HG03108 (cell line): ENCODE measurements around the gene SHROOM1.
"Not testable (repeated sequence)": the region's sequence is repeated elsewhere in the genome, so short reads cannot be mapped to it uniquely, and the experiment has no call there.

ENCODE experiments used
- ATAC-seq: cut with Tn5 transposase; IDR thresholded peaks from one replicate; pipeline ENCODE4 v1.9.1; 2021; ENCODE audit warnings: moderate library complexity; ENCODE audit not compliant: unreplicated experiment

The SHROOM1 gene

DNA sequence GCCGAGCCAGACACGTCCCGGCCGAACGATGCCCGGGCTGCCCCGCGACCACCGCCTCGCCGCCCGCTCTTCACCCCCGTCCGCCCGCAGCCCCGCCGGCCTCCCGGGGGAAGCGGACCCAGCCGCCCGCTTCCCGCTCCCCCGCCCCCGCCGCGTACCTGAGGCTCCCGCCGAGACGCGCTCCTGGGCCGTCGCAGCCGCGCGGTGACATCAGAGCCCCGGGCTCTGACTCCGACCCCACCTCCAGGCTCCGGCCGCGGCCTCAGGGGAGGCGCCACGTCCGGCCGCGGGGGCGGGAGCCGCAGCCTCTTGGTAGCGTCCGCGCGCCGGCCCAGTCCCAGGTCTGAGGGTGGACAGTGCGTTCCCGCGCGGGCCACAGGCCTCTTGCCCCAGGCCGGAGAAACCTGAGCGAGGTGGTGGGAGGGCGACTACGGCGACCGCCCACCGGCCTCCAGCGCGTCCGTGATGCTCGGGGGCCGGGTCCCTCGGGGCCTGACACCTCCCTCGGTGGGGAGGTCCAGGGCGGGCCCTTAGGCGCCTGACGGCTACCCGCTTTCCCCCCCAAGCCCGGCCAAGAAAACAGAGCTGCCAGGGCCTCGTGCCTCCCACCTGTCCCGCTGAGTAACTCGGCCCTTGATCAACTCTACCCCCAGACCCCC, at the start of gene SHROOM1:
TSS of gene SHROOM1 (minus strand) at position 212 of the 659 bp plus-strand sequence. CDS start 4,507 bp downstream, outside the sequence.
- ATAC-seq: peak; percentile 58

DNA sequence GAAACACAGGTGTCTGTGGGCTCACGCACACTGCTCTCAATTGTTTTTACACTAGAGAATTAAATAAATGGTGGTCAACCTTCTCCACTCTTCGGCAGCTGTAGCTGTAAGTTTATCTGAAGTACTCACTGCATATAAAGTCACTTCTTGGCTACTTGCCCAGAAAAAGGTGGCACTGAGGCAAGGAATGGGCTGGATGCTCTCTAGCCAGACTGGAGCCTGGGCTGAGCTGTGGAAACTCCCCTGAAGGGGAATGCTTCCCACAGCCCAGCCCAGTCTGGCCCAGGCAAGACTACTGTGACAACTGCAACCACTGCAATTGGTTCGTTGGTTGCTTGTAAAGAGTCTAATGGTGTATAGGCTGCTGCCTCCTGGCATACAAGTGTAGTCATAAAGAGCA, 47.5 kb upstream of the SHROOM1 start:
- no peak for ATAC-seq

DNA sequence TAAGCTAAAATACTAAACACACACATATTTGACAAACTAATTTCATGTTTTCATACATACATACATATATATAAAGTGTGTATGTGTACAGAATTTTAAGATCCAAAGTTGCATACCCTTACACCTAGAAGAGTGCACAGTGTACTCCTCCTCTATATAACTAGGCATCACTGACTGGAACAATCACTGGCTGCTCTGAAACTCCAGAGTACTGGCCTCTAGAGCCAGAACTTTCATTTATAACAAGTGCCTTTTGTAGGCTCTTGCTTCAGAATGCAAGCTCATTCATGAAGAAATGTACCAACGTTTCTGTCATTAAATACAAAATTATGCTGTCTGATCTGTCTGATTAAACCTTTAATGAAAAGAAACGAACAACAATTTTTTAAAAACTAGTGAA, 47.0 kb upstream of the SHROOM1 start:
- ATAC-seq: no peak

GRCh38 chr5:132876020-132876759, 45.7 kb upstream of the SHROOM1 start:
- no peak for ATAC-seq

DNA sequence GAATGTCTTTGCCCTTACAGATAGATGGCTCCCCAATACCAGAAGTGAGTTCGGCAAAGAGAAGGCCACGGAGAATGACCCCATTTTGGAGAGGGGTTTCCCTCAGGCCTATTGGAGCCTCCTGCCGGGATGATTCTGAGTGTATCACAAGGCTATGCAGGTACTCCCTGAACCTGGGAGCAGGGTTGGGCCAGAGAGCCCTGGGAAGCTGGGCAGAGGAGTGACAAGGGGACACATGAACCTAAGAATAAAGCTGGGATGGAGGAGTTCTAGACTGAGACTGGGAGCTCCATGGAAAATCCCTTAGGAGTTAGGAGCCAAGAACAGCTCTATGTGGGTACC, 43.5 kb upstream of the SHROOM1 start:
- no peak for ATAC-seq

- ATAC-seq: no peak
Observed at GRCh38 chr5:132873119-132873929, 42.9 kb upstream of the SHROOM1 start, which contains the start of gene LEAP2. Gene LEAP2 (plus strand): TSS chr5:132873668. CDS start chr5:132873695, 27 bp downstream.

GRCh38 chr5:132872788-132873118, 42.3 kb upstream of the SHROOM1 start:
- ATAC-seq: no peak

GRCh38 chr5:132871459-132872284, 41.2 kb upstream of the SHROOM1 start:
- ATAC-seq: no peak

DNA sequence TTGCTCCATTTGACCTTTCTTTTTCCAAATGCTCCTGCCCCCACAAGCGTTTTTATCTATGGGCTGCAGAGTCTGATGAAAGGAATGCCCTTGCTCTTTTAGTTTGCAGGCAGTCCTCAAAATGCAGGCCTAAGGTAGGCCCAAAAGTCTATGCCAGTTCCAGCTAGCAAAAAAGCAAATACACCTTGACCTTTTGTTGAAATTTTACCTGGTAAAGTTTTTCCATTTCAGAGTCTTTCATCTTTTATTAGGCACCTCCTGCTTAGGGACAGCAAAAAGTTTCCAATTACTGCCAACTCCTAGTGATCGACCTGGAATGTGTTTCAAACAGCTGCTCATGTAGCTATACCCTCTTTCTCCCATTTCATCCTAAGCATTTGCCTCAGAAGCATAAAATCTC, 40.4 kb upstream of the SHROOM1 start:
- ATAC-seq: no peak

- ATAC-seq: no peak
Observed at GRCh38 chr5:132868754-132869153, 38.3 kb upstream of the SHROOM1 start.

DNA sequence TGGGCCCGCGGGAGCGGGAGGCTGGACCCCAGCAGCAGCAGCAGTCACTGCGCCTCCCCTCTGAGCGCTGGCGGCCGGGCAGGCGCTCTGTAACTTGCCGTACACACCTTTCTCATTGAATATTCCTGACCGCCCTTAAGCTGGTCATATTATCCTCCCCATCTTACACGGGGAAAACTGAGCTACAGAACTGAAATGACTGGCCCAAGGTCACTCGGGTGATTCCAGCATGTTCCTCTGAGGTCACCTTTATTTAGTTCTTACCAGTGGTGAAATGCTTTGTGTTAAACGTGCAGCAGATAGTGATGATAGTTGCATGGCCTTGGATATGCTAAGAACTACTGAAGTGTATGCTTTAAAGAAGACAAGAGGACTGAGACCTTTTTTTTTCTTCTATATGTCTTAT, 36.6 kb upstream of the SHROOM1 start:
- ATAC-seq: no peak

GRCh38 chr5:132866342-132867045, 36.0 kb upstream of the SHROOM1 start, which contains the start of the genes GDF9 and UQCRQ:
Gene GDF9 (minus strand): TSS chr5:132866469. CDS start chr5:132864533, 1,936 bp downstream.
Gene UQCRQ (plus strand): TSS chr5:132866642. CDS start chr5:132866882, 240 bp downstream.
- ATAC-seq: peak; percentile 99

GRCh38 chr5:132865668-132866341, 35.4 kb upstream of the SHROOM1 start:
- no peak for ATAC-seq

- ATAC-seq: no peak
Observed at GRCh38 chr5:132860742-132861141, 30.3 kb upstream of the SHROOM1 start.

GRCh38 chr5:132859889-132860437, 29.5 kb upstream of the SHROOM1 start:
- ATAC-seq: no peak

DNA sequence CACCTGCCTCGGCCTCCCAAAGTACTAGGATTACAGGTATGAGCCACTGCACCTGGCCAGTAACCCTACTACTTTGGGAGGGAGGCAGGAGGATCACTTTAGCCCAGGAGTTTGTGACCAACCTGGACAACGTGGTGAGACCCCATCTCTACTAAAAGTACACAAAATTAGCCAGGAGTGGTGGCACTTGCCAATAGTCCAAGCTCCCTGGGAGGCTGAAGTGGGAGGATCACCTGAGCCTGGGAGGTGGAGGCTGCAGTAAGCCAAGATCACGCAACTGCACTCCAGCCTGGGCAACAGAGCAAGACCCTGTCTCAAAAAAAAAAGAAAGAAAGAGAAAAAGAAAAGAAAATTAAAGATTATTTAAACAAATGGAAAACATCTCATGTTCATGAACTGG, 25.6 kb upstream of the SHROOM1 start:
- no peak for ATAC-seq

DNA sequence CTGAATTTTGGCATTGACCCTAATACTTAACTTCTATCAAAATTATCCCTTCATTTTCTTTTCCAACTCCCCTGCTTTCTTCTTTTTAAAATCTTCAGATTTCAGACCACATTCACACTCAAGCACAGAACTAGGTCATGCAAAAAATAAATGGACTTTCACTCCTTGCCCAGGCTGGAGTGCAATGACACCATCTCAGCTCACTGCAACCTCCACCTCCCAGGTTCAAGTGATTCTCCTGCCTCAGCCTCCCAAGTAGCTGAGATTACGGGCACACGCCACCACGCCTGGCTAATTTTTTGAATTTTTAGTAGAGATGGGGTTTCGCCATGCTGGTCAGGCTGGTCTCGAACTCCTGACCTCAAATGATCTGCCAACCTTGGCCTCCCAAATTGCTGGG, 24.5 kb upstream of the SHROOM1 start:
- not testable (repeated sequence) for ATAC-seq

DNA sequence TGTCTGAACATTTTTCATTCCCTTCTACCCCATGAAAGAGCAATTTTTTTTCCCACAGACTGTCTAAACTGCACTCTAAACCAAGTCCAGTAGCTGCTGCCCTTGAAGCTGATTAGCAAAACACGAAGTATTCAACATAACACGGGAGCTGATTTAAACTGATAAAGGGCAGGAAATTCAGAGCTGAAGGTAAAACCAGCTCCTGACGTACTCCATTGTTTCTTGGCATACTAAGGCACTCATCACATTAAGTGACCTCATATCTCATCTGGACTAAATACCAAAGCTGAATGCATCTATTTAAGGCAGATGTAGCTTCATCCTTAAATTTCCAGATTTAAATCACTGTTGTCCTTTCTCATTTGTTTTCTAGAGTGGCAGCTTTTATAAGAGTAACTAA, 23.9 kb upstream of the SHROOM1 start:
- no peak for ATAC-seq

DNA sequence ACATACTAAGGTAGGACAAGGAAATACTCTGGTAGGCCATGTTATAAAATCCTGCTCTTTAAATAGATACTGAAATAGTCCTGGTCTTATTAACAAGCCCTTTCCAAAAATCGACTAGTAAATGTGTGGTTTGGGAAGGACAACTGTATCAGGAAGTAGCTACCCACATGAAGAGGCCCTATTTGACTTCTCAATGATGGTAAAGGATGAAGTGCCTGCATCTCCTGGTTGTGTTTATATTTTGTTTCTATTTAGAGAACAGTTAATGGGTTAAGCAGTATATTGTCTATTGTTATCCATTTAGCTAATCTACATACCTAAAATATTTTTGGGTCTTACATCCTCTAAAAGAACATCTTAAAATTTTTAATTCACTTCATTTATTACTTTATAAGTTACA, 23.3 kb upstream of the SHROOM1 start:
- ATAC-seq: no peak
